NOMO-1 treated with DMSO at 0.1 percent for 48 hours (cell line): ENCODE data around the gene LAMB4.
"Not testable (repeated sequence)": the region's sequence is repeated elsewhere in the genome, so short reads cannot be mapped to it uniquely, and the experiment has no call there.

Experiments
- DNase-seq: peaks from one replicate; lab custom pipeline; 2025; ENCODE audit not compliant: unreplicated experiment; lab: John Stamatoyannopoulos, UW

LAMB4 gene

DNA sequence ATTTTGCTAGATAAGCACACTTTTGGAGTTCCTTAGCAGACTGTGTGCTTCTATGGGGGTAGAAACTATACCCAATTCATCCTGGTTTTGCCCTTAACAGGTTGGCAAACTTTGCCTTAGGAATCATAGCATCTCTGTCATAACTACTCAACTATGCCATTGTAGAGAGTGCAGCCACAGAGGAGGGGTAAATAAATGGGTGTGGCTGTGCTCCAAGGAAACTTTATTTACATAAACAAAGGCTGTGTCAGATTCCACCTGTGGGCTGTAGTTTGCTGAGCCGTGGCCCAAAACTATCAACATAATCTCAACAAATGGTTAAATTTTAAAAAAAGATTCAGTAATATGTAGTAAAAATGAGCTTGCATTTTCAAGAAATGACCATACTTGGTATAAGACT is 75.6 kb downstream of the LAMB4 start:
- DNase-seq = no peak

DNA sequence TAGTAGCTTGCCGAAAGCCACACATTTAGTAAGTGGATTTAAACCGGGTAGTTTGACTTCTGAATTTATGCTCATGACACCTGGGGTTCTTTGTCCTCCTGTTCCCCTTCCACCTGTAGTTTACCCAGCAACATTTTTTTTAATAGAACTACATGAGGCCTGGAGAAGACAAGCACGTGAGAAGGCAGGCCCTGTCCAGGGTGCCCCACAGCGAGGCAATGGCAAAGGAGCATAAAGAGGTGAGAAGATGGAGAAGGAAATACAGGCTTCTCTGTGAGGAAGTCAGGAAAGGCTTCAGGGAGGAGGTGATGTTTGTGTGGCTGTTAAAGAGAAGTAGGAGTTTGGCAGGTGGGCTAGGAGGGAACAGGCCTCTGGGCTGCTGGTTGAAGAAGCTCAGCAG is 76.9 kb downstream of the LAMB4 start:
- no peak for DNase-seq

DNA sequence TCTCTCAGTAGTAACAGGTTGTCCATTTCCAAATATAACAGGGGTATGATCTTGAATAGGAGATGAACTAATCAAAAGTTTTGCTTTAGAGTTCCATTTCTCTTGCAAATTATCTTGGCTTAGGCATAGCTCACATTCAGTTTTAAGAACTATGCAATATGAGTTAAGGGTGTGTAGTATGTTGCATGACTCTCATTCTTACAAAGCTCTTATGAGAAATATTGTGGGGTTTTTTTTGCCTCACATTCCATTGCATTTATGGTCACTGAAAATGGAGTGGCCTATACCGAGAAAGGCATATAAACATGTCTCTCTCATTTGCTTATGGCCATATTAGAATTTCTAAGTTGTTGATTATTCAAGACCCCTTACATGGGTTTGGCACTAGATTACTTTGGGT is 78.7 kb downstream of the LAMB4 start:
- DNase-seq = no peak

DNA sequence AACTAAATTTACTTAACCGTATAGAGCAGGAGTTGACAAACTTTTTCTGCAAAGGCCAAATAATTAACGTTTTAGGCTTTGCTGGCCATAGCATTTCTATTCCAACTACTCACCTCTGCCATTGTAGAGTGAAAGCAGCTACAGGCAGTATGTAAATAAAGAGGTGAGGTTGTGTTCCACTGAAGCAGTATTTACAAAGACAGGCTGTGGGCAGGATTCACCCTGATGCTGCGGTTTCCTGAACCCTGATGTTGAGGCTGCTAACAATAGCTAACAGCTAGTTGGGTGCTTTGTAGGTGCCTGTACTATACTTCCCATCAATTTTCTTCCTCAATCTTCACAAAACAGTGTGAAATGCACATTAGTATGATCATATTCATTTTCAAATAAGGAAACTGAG is 80.2 kb downstream of the LAMB4 start:
- no peak for DNase-seq

DNA sequence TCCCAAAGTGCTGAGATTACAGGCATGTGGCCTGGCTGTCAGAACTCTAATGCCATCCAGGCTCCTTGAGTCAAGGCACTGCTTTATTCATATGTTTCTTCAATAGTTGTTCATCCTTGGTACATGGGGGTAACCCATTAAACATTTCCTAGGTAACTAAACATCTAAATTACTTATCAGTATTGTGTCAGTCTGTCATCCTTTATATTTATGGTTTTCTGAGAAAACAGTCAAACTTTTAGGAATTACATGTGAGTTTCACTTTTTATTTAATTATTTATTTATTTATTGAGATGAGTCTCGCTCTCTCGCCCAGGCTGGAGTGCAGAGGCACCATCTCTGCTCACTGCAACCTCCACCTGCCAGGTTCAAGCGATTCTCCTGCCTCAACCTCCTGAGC is 81.7 kb downstream of the LAMB4 start:
- DNase-seq = no peak

DNA sequence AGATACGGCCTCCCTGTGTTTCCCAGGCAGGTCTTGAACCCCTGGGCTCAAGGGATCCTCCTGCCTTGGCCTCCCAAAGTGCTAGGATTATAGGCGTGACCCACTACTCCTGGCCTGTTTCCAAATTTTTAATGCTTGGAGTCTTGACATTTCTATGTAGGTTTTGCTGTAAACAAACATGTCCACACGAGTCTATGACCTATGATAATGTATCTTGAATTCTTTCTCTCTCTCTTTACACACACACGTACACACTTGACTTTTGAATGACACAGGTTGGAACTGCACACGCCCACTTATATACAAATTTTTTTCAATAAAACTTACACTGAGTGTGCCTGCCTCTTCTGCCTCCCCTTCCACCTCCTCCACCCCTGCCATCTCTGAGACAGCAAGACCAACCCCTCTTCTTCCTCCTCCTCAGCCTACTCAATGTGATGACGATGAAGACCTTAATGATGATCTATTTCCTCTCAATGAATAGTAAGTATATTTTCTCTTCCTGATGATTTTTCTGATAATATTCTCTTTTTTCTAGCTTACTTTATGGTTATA is 83.1 kb downstream of the LAMB4 start:
- no peak for DNase-seq

DNA sequence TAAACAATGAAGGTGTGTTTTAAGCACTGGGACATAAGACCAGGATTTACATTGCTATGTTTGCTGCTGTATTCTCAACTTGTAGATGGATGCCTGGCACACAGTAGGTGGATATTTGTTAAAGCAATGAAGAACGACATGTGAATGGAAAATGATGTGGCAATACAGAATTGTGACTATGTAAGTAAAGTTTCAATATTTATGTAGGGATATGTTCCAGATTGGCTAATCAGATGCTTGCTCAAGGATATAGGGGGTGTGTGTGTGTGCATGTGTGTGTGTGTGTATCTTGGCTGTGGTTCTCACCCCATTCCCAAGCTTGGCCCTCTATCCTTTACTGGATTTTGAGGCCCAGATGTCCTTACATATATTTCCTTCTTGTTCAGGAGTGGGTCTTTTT is 84.5 kb downstream of the LAMB4 start:
- no peak for DNase-seq

DNA sequence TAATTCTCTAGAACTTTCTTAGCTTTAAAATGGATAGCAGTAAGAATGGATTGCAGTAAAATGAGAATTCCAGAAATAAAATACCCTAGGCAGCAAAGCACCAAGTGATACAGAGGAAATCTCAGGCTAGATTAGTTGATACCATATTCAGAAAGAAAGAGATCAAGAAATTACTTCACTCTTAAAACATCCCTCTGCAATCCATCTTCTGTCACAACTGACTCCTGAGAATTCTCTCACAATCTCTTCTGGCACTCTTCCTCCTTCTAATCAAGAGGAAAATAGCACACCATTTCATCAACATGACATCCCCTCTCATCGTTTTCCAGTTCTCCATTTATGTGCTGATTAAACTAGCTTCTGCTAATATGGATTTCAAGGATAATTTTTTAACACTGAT is 85.0 kb downstream of the LAMB4 start:
- no peak for DNase-seq

DNA sequence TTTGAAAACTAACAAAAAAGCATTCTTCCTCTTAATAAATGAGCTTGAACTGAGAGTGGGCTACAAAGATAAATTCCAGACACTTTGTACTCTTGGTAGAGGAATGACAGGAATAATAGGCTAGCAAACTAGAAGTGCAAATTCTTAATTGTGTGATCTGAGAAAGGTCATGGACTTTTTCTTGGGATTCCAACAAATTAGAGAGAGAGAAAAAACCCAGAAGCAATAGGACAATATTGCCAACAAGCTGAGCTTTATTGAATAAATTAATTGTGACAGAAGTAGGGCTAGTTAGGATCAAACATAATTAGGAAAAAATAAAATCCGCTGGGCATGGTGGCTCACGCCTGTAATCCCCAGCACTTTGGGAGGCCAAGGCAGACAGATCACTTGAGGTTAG is 85.8 kb downstream of the LAMB4 start:
- DNase-seq = no peak

DNA sequence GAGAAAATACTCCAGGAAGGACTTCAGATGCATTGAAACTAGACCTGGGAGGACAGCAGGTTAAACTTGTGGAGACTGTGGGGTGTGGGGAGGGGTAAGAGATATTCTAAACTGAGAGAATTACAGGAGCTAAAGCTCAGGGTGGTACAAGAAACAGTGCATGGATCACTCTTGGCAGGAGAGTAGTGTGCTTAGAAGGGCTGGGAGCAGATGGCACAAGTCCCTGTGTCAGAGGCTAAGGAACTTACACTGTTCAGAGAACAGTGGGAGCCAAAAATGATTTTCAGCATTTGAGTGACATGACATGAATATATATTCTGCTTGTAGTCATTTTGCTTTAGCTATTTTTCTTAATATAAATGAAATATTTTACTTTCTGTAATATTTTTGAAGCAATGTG is 91.2 kb downstream of the LAMB4 start:
- no peak for DNase-seq

DNA sequence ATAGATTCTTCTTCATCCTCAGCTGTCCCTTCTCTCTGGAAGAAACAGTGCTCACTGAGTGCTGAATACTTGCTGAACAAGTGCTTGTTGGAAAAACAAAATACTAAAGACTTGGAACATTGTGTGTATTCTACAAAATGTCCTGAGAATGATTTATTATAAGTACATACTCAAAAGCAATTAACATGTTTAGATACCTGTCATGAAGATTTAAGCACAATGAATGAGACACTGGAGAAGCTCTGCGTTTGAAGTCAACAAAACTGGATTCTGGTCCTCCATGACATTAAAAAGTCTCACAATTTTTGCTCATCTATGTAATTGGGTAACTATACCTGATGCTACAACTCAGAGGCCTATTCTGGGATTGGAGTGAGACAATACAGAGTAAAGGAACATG is 92.4 kb downstream of the LAMB4 start:
- DNase-seq = no peak

DNA sequence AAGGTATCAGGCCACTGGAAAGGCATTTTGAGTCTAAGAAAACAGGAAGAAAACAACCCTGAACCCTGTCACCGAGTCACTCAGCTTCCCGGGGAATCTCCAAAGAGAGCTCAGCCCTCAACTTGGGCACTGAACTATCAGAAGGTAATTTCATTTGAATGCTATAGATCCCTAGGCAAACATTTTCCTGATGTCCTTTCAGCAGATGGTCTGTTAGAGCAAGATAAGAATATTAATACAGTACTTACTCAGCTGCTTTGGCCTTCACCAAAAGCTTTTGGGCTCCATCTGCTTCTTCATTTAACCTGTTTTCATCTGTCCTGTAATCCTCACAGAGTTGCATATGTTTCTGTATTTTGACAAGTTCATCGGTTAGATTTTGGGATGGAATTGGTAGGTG is 93.0 kb downstream of the LAMB4 start:
- no peak for DNase-seq

DNA sequence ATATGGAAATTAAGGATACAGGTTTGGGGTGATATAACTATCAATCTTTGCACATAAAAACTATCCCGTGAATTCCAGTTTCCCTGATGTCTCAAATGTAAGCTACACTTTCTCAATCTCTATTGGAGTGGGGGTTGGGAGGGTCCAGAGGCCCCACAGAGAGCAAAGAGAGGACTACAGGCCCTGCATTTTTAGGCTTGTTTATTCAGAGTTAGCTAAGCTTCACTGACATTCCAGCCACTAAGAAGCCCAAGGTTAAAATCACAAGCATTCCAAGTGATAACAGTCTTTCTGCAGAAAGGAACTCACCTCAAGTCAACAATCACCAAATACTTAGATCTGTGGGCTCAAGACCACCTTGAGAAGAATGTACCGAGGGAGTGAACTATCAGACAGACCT is 95.6 kb downstream of the LAMB4 start:
- DNase-seq = no peak

DNA sequence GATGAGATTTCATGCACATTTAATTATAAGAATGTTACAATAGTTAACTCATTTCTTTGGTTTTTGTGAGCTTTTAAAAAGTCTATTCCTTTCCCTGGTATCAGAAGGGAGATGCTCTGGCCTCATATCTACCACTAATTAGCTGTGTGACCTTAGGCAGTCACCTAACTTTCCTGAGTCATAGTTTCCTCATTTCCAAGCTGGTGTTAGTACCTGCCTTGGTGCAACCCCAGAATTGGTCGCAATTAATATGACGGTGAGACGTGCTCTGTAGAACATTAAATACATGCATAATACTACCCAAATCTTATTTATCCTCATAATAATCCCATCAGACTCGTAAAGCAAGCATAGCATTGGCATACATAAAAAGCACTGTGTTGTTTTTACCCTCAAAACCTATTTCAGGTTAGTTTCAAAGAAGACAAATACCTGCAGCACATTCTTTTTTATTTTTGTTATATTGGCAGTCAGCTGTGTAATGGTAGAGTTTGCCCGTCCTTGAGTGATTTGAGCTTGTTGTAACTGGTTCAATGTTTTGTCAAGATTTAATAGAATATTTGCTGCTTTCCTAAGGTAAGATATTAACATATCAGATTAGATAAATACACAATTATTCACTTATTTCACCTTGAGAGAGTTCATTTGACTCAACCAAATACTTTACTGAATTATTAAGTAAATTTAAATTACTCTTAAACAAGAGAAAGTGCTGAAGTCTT is 96.2 kb downstream of the LAMB4 start:
- DNase-seq = no peak

DNA sequence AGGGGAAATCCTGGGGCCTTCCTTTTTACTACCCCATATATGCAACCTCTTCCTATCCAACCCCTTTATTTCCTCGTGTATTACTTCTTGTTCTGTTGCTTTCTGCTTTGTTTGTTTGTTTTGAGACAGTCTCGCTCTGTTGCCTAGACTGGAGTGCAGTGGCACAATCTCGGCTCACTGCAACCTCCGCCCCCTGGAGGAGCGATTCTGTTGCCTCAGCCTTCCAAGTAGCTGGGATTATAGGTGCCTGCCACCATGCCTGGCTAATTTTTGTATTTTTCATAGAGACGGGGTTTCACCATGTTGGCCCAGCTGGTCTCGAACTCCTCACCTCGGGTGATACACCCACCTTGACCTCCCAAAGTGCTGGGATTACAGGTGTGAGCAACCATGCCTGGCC is 96.9 kb downstream of the LAMB4 start:
- not testable (repeated sequence) for DNase-seq

DNA sequence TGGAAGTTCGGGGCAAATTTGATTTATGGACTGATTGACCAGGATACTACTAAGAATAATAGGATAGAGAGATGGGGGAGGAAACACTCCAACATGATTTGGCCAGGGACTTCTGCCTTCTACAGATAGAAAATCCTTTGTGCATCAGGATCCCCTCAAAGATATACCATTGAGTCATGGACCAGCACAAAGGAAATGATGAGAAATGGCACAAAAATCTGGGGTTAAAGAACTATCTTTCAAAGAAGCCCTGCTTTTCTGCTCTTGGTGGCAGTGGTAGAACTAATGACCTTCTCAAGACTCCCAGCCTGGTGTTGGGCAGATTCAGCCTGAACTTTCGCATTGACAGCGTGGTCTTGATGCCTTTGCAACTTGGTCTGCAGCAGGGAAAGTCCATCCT is 99.6 kb downstream of the LAMB4 start:
- DNase-seq = no peak

DNA sequence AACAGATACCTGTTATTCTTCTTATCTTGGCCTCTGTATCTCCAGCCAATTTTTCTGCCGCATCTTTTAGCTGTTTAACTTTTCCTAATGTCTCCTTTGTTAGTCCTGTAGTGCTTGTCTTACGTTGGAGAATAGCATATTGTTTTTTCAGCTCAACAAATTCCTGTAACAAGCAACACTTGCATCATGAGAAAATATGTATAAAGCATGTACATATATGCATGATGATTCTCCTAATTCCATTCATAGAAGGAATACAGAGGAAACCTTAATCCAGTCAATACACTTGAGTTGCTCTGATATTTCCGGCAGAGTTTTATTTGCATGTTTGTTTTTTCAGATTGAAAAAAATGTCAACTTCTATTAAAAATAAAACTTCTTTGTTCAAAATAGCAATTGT is 101.1 kb downstream of the LAMB4 start:
- no peak for DNase-seq

DNA sequence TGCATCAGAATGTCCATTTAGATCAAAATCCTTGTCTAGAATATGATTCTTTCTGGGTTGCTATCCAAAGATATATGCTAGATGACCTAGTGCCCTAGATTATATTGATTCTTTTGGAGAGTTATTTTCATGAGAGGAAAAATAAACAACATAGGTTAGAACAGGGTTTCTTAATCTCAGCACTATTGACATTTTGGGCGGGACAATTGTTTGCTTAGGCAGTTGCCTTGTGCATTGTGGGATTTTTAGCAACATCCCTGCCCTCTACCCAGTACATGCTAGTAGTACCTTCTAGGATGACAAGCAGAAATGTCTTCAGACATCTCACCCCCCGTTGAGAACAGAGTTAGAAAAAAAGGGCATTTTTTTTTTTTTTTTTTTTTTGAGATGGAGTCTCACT is 102.0 kb downstream of the LAMB4 start:
- DNase-seq = no peak

DNA sequence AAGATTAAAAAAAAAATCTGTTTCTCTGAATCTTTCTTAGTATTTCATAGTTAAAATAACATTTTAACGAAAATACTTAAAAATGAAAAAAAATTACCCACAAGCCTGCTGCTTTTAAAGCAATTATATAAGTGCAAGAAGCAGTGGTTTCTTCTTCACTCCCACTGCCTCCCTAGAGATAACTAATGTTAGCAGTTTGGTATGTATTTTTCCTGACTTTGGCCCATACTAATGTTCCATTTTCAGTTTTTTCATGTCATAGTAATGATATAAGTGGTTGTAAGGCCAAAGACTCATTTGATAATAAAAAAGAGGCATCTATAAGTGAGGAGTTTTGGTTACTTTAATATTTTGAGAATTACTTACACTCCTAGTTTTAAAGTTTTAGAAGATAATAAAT is 102.9 kb downstream of the LAMB4 start:
- no peak for DNase-seq

DNA sequence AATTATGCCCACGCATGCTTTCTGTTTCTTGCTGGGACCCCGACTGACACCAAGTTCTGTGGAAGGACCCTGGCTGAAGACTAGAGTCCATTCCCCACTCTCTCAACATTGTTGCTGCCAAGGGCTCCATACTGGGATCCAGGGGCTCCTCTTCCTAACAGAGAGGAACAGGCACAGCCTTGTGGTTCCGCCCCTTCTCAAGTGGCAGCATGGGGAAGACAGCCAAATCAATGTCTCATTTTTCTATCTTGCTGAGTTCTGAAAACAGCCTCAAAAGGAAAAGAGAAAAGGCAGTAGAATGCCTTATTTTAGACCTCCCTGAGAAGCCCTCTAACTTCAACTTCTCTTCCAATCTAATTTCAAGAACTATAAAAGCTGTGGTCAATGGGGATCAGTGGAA is 103.5 kb downstream of the LAMB4 start:
- DNase-seq = no peak

DNA sequence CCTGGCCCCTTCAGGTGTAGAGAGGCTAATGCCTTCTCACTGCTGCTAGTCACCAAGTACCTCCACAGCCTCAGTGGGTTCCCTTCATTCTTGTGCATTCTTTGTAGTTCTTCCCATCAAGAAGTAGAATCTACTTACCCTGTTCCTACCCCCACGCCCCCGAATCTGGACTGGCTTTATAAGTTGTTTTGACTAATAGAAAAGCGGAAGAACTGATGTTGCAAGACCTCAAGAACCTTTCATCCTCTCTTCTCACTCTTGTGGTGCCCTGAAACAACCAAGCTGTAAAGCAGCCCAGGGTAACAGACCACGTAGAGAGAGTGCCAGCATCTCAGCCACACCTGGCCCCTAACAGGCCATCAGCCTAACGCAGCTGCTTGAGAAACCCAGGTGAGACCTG is 104.0 kb downstream of the LAMB4 start:
- peak; percentile 54 for DNase-seq

DNA sequence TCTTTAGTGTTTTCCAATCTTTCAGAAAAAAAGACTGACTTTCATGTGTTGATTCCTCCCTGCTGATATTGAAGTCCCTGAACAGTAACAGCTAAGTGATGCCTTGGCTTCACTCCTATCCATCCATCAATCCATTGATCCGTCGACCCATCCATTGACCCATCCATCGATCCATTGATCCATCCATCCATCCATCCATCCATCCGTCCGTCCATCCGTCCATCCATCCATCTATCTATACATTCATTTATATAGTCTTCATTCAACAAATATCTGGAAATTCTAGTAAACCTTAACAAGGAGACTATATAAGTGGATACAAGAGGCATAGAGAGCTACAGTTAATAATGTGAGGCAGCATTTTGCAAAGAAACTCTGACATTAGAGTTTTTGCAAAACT is 105.6 kb downstream of the LAMB4 start:
- DNase-seq = no peak

DNA sequence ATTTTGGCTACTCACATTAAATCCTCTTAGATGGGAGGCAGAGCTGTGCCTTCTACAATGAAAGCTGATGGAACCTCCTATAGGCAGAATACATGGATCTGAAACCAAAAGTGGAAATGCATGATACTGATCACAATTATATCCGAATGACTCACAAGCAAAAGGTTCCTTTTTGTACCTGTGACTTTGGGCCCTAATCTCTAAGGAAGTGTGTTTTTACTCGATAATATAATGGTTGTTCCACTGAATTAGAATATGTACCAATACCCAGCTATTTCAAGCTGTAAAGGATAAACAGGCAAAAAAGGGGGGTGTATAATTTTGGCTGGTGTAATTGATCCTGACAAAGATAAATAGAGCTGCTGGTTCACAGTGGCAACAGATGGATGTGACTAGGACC is 109.6 kb downstream of the LAMB4 start:
- DNase-seq = peak; percentile 21
